K562 (cell line): ENCODE results near the gene FUT2. TPM values are rescaled to one million over a fixed set of nuclear protein-coding genes. Genes with fewer than 3 reads are reported as not detected.

Source experiments
- ADNP ChIP-seq: fragments of 200-800 bp; sonication (Bioruptor generic); IDR thresholded peaks from 2 replicates; pipeline ENCODE4 v1.6.1; 2016; ENCODE audit warnings: missing genetic modification characterization, missing compliant biosample characterization
- CBFA2T2 ChIP-seq: fragments of 450-650 bp; conservative IDR thresholded peaks from 2 replicates; pipeline ENCODE4 v1.6.1; 2017; ENCODE audit warnings: mild to moderate bottlenecking
- CBFA2T3 ChIP-seq: fragments of 450-650 bp; IDR thresholded peaks from 2 replicates; pipeline ENCODE4 v1.6.1; 2017
- CHCHD3 ChIP-seq: fragments of 250-450 bp; sonication (Bioruptor Pico); IDR thresholded peaks from 2 replicates; pipeline ENCODE4 v2.1.2; 2022; ENCODE audit warnings: mild to moderate bottlenecking
- DNMT1 ChIP-seq: fragments of 450-650 bp; IDR thresholded peaks from 2 replicates; pipeline ENCODE4 v1.6.1; 2016; ENCODE audit warnings: antibody characterized with exemption, mild to moderate bottlenecking
- EP300 ChIP-seq: IDR thresholded peaks from 2 replicates; pipeline ENCODE4 v1.6.1; 2012; ENCODE audit warnings: low read length, improper control_type of control experiment
- FOXM1 ChIP-seq, 2 experiments: fragments of 450-650 bp in 1 of 2; sonication (generic) in 1 of 2; formaldehyde crosslinking in 1 of 2; IDR thresholded peaks; 2 replicates each; pipeline versions ENCODE4 v1.6.1 to v1.9.0; 2017 to 2022; ENCODE audit warnings: low read depth in 2 of 2, mild to moderate bottlenecking in 2 of 2, missing genetic modification reagents in 1 of 2, moderate library complexity in 1 of 2
- GATA2 ChIP-seq: sonication (generic); formaldehyde crosslinking; IDR thresholded peaks from 2 replicates; pipeline ENCODE4 v1.4.0; 2020; ENCODE audit warnings: mild to moderate bottlenecking, missing genetic modification reagents
- HDAC2 ChIP-seq: fragments of 450-650 bp; IDR thresholded peaks from 2 replicates; pipeline ENCODE4 v1.6.1; 2016; ENCODE audit warnings: mild to moderate bottlenecking
- IFI16 ChIP-seq: fragments of 250-450 bp; sonication (Bioruptor Pico); IDR thresholded peaks from 2 replicates; pipeline ENCODE4 v2.1.2; 2022; ENCODE audit warnings: mild to moderate bottlenecking, inconsistent platforms
- JUND ChIP-seq, 2 experiments: IDR thresholded peaks; 2 replicates in 1 of 2; 3 replicates in 1 of 2; pipeline ENCODE4 v1.6.1; 2011; ENCODE audit warnings: borderline replicate concordance in 2 of 2, low read depth in 2 of 2, low read length in 2 of 2, improper control_type of control experiment in 1 of 2, missing biosample characterization in 1 of 2, missing genetic modification characterization in 1 of 2, missing genetic modification reagents in 1 of 2
- KDM1A ChIP-seq, 2 experiments: fragments of 450-650 bp; IDR thresholded peaks; 2 replicates each; pipeline ENCODE4 v1.6.1; 2016; ENCODE audit warnings: mild to moderate bottlenecking in 2 of 2
- KLF1 ChIP-seq: fragments of 450-650 bp; IDR thresholded peaks from 2 replicates; pipeline ENCODE4 v1.6.1; 2016; ENCODE audit warnings: missing genetic modification characterization, missing compliant biosample characterization
- MTA2 ChIP-seq: fragments of 450-650 bp; IDR thresholded peaks from 2 replicates; pipeline ENCODE4 v1.6.1; 2016; ENCODE audit warnings: low read depth
- RNF2 ChIP-seq: sonication (generic); IDR thresholded peaks from 2 replicates; pipeline ENCODE4 v1.6.1; 2016
- polyA plus RNA-seq, 8 experiments: library from polyadenylated mRNA; depleted of rRNA in 4 of 8; stranded (reverse) in 5 of 8; unstranded in 3 of 8; fragments of >200 nt; fragmentation: Nextera tagmentation in 2 of 8; fragmentation: Illumina TruSeq in 1 of 8; extraction: Ambion mirVana in 2 of 8; extraction: Trizol in 1 of 8; gene quantifications; 2 replicates each; pipeline versions ENCODE4 v1.2.1 to v1.2.3, GENCODE V29; 2011 to 2014; ENCODE audit warnings: inconsistent platforms in 1 of 8, missing spikeins in 1 of 8
- total RNA-seq, 7 experiments: library from RNA; depleted of rRNA in 6 of 7; stranded (reverse); fragments of >200 nt in 6 of 7; fragmentation: Illumina TruSeq in 2 of 7; extraction: Trizol in 2 of 7; gene quantifications; 2 replicates each; pipeline versions ENCODE4 v1.2.1 to v1.2.3, GENCODE V29; 2011 to 2021; ENCODE audit warnings: low replicate concordance in 1 of 7
- TF ChIP-seq, protein P1 (sequence below), 2 experiments: fragments of 450-650 bp in 1 of 2; sonication (generic) in 1 of 2; formaldehyde crosslinking in 1 of 2; IDR thresholded peaks in 1 of 2; conservative IDR thresholded peaks in 1 of 2; 2 replicates each; pipeline versions ENCODE4 v1.6.1 to v1.8.1; 2016 to 2023; ENCODE audit warnings: mild to moderate bottlenecking in 2 of 2, moderate library complexity in 2 of 2, inconsistent platforms in 1 of 2, missing genetic modification reagents in 1 of 2

FUT2 gene
- total and polyA plus RNA-seq, 9 of the 15 experiments (the other 6 are each of a cell fraction or from before 2014, with no cell fraction given) = 0.03 to 0.04 TPM; not detected in 7

DNA sequence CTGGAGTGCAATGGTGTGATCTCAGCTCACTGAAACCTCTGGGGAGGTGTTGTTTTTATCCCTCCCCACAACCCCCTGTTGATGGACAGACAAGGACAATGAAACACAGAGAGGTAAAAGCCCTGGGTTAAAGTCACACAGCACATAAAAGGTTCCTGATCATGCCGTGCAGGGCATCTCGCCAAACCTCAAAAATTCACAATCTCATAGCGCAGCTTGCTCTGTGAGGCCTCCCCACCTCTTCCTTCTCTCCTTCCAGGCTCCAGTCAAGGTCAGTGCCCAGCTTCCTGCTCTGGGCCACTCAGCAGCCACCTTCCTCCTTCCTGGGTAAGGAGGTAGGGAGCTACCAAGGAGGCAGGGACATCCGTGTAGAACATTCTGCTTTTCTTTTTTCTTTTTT is 2.3 kb downstream of the FUT2 start (continued):
- TF ChIP-seq ADNP (tag) (peak; percentile 69; the same call in 1 of the 2 replicates), FOXM1 (IDR thresholded peaks at IDR 0.05; ENCODE audit: low read depth) (no peak), FOXM1 (CRISPR knock-in tag; IDR thresholded peaks at IDR 0.05; ENCODE audit: low read depth) (no peak), GATA2 (CRISPR knock-in tag) (peak; percentile 66), CBFA2T3 (peak; percentile 82), MTA2 (peak; percentile 27; the same call in 1 of the 2 replicates), HDAC2 (peak; percentile 75; the same call in 1 of the 2 replicates), CBFA2T2 (peak; percentile 57), EP300 (peak; percentile 54), CHCHD3 (no peak), IFI16 (CRISPR knock-in tag) (no peak), KLF1 (no peak), RNF2 (0 out of 2 replicates have a peak, but pooled peaks have one; percentile 37), JUND (IDR thresholded peaks at IDR 0.05; ENCODE audit: borderline replicate concordance, low read depth, low read length) (0 out of 2 replicates have a peak, but pooled peaks have one; percentile 19), JUND (tag; IDR thresholded peaks at IDR 0.05; ENCODE audit: borderline replicate concordance, low read depth, low read length) (no peak), KDM1A (IDR thresholded peaks at IDR 0.05) (peak; percentile 61 to 84), DNMT1 (no peak)
- TF ChIP-seq, protein P1, sequence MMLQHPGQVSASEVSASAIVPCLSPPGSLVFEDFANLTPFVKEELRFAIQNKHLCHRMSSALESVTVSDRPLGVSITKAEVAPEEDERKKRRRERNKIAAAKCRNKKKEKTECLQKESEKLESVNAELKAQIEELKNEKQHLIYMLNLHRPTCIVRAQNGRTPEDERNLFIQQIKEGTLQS (IDR thresholded peaks at IDR 0.05) = no peak
- TF ChIP-seq, protein P1 (CRISPR knock-in tag; conservative IDR thresholded peaks at IDR 0.05) = no peak
